DMS53 (cell line): ENCODE results near the gene ESAM.

ENCODE experiments used
- DNase-seq: peaks from one replicate; lab custom pipeline; 2025; lab: John Stamatoyannopoulos, UW

Gene ESAM

GRCh38 chr11:124762105-124762623 is at the start of gene ESAM:
Gene ESAM (minus strand): TSS chr11:124762290. CDS start chr11:124762154, 136 bp downstream.
- peak; percentile 83 for DNase-seq

GRCh38 chr11:124811399-124812125 is 49.5 kb upstream of the ESAM start:
- DNase-seq, result no peak

- no peak for DNase-seq
Measured at GRCh38 chr11:124807660-124808270, 45.7 kb upstream of the ESAM start.

GRCh38 chr11:124807201-124807600 is 45.1 kb upstream of the ESAM start:
- DNase-seq, result no peak

GRCh38 chr11:124804884-124805283 is 42.8 kb upstream of the ESAM start:
- no peak for DNase-seq

- no peak for DNase-seq
Measured at GRCh38 chr11:124801636-124802312, 39.7 kb upstream of the ESAM start.

DNA sequence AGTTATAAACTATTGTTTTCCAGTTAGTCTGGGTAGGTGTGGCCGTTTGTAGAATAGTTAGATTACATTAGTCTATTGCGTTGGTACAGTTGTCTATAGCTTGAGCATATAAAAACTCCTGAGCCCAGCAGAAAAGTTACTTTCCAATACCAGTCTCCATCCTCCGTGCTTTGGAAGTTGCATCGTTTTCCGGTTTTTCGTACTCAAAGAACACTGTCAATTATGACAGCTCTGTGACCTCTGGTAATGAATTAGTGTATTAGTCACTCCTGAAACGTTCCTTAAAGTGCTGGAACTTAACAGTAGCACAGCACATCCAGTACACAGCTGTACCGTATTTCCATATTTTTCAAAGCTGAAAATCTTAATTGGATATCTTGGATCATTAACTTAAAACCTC is 38.9 kb upstream of the ESAM start:
- DNase-seq, result peak; percentile 34

DNA sequence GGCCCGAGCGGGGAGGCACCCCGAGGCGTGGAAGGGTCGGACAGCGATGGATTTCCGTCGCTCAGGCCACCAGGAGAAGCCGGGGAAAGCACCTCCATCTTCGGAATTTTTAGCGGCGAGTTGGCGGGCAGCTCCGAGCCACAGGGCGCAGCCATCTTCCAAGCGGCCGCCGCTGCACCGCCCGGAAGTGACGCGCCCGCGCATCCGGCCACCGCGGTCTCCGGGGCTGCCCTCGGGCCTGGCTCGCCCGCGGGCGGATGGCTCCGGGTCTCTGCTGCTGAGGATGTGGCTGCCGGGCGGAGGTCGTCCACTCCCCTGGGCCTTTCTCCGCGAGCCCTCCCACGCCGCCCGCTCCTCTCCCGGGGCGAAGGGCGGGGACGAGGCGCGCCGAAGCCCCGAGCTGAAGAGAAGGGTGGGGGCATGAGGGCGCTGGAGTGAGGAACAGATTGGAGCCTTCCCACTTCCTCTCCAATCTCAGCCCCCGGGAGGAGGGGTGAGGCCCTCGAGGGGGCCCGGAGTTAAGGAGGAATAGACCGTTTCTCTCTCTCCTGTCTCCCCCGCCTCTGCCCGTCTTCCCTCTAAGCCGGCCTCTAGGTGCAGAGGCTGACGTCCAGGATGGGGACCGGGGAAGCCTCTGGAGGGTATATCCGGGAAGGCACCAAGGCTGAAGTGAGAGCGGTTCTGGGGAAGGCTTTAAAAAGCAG is 38.3 kb upstream of the ESAM start, which contains the start of gene MSANTD2:
Gene MSANTD2 (minus strand): TSS at position 181 of the 704 bp plus-strand sequence. CDS start 26 bp downstream, at position 155.
- DNase-seq, result peak; percentile 84

GRCh38 chr11:124799348-124800225 is 37.5 kb upstream of the ESAM start:
- DNase-seq, result peak; percentile 61

- peak; percentile 30 for DNase-seq
Measured at GRCh38 chr11:124798991-124799347, 36.9 kb upstream of the ESAM start.

DNA sequence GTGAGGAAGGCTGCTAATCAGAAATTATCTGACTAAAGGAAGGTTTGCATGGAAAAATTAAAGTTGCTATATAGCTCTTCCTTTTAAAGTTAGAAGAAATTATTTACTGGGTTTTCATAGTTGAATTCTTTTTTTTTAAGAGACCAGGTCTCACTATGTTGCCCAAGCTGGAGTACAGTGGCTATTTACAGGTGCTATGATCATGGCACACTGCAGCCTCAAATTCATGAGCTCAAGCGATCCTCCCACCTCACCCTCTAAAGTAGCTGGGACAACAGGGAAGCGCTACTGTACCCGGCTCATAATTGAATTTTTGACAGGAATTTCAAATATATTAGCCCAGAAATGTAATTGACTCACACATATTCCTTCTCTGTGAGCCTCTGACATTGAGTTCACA is 34.2 kb upstream of the ESAM start:
- DNase-seq, result no peak

DNA sequence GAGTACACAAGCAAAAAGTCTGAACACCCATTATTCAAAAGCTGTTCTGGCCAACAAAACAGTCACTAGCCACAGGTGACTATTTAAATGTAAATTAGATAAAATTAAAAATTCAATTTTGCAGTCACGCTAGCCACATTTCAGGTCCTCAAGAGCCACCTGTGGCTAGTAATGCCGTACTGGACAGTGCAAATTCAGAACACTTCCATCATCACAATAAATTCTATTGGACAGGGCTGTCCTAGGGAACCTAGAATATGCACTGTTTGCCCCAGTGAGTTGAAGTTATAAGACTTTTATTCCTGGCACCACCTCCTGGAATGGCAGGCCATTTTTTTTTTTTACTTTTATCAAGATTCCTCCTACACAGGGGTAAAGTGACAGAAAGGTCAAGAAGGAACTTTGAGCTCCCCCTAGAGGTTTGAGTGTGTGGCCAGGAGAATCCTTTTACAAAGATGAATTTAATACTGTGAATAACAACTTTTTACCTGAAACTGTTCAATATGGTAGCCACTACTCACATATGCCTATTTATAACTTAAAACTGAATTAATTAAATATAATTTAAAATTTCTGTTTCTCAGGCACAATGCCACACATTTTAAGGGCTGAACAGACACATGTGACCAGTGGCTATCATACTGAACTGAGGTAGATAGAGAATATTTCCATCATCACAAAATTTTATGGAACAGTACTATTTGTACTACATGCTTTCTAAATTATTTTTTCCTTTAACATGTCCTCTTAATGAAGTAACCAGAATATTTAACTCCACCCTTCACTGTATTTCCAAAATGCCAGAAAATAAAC is 31.6 kb upstream of the ESAM start:
- peak; percentile 79 for DNase-seq

GRCh38 chr11:124791626-124792341 is 29.7 kb upstream of the ESAM start:
- peak; percentile 23 for DNase-seq

DNA sequence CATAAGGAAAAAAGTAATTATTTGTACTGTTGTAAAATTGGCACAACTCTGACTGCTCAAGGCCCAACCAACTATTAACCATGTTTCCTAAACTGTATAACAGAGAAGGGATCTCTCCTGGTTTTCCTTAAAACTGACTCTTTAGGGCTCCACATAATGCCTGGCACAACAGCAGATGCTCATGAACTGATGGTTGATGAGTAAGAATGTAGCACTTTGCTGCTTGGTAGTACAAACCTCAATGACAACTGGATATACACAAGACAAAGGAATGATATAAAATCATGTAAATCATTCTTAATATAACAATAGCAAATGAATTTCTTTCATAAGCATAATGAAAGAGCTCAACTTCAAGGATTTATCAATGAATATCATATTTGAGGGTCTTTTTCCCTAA is 26.4 kb upstream of the ESAM start:
- DNase-seq, result no peak

GRCh38 chr11:124784051-124784450 is 22.0 kb upstream of the ESAM start:
- DNase-seq, result no peak

DNA sequence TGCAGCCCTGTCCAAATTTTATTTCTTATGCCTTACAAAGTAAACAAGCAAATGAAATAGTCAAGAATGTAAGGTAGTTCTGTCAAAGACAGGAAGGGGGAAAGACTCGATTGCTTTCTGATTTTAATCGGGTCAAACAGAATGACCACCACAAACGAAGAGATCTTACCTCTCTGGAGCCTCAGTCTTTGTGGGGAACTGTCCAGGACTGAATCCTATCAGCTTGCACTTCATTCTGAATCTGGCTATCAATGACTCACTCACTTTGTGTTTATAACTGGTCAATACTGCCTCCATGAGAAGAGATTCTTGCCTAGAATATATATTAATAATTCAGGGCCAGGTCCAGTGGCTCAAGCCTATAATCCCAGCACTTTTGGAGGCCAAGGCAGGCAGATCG is 20.9 kb upstream of the ESAM start:
- no peak for DNase-seq

GRCh38 chr11:124779568-124779967 is 17.5 kb upstream of the ESAM start:
- DNase-seq, result no peak

- DNase-seq, result peak; percentile 37
Measured at GRCh38 chr11:124778281-124778680, 16.2 kb upstream of the ESAM start.

DNA sequence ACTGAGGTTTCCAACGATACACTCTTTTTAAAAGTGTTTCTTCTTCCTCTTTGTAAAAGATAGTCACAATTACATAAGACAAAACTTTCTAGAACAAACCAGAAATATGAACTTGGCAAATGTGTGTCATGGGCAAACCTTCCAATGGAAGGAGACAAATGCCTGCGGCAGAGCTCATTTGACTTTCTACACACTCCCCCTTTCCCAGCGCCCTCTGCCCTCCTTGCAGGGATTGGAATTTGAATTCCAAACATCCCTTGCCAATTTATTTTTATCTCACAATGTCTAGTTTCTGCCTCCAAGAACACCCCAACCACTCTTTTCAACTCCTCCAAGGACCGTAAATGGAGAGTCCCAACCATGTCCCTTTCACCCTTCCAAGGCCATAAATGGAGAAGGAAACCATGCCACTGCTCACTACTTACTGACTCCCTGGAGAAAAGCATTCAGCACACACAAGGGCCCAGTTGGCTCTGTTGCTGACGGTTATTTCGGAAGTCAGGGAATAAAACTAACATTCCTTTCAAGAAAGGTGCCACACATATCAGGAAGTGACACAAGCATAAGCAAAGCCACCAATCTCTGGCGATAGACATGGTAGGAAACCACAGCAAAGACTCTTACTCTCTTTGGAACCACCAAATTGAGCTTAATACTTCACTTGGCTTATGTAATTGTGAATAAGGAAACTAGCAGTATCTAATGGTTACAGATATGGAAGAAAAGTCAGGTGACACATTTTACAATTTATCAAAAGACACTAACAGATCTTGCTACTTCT is 15.0 kb upstream of the ESAM start:
- DNase-seq, result no peak
